ENCODE results near the gene TSPAN14.

TSPAN14 gene

DNA sequence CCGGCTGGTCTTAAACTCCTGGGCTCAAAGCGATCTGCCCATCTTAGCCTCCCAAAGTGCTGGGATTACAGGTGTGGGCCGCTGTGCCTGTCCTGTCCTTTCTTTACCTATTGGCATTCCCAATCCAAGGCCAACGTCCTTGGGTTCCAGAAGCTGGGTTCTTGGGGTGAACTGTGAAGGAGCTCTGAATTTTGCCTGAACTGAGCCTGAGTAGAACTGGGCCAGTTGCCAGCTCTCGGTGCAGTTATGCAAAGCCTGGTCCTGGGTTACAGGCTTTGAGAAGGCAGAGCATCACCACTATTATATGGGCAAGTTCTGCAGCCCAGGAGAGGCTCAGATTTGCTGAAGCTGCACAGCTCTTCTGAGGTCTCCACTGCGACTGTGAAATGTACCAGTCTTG is 59.0 kb downstream of the TSPAN14 start:
- H3F3A ChIP-seq (ENCODE audit: low read depth) = no peaks in the 10 kb centered on the region
- H3K9me2 ChIP-seq (replicated peaks; ENCODE audit: low read depth, low read length) = no peaks in the 10 kb centered on the region

DNA sequence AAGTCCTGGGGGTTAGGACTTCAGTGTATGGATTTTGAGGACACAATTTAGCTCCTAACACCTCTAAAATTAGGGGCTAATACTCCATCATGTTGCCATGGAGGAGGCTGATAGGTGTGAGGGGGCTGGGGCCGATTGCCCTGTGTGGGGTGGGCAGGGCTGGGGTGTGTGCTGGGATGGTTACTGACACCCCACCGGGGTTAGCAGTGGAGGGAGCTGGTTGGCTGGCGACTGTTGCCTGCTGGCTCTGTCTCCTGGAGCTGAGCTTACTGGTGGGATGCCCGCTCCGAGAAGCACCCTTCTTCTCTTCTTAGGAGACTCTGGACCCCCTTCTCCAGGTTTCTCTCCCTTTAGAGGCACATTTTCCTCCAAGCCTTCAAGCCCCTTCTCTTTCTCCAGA is 61.4 kb downstream of the TSPAN14 start:
- Histone ChIP-seq H3K27me3 (ENCODE audit: insufficient read depth, low read length, poor library complexity, severe bottlenecking) (no peaks in the 10 kb centered on the region), H3K4me2 (ENCODE audit: low read depth, low read length, poor library complexity, severe bottlenecking) (no peak overlapping the region), H3K79me2 (ENCODE audit: insufficient read depth, low read length) (no peaks in the 10 kb centered on the region), H3K4me3 (ENCODE audit: low read length, poor library complexity, severe bottlenecking) (no peak overlapping the region), H3K9ac (ENCODE audit: low read depth, low read length, poor library complexity, severe bottlenecking) (no peak overlapping the region), H4K20me1 (ENCODE audit: insufficient read depth, low read length, poor library complexity, severe bottlenecking) (no peaks in the 10 kb centered on the region), H3K9me3 (ENCODE audit: insufficient read depth, low read depth, low read length) (no peaks in the 10 kb centered on the region), H3F3A (ENCODE audit: low read depth) (no peaks in the 10 kb centered on the region), H3K9me2 (replicated peaks; ENCODE audit: low read depth, low read length) (no peaks in the 10 kb centered on the region), H2AFZ (ENCODE audit: low read length) (no peak overlapping the region), H3K4me1 (ENCODE audit: insufficient read depth, low read length, poor library complexity, severe bottlenecking) (no peaks in the 10 kb centered on the region), H3K36me3 (ENCODE audit: insufficient read depth, low read length) (peaks cover 82% of the 10 kb centered on the region; the same call in 1 of the 2 replicates)
- TF ChIP-seq, protein P1, sequence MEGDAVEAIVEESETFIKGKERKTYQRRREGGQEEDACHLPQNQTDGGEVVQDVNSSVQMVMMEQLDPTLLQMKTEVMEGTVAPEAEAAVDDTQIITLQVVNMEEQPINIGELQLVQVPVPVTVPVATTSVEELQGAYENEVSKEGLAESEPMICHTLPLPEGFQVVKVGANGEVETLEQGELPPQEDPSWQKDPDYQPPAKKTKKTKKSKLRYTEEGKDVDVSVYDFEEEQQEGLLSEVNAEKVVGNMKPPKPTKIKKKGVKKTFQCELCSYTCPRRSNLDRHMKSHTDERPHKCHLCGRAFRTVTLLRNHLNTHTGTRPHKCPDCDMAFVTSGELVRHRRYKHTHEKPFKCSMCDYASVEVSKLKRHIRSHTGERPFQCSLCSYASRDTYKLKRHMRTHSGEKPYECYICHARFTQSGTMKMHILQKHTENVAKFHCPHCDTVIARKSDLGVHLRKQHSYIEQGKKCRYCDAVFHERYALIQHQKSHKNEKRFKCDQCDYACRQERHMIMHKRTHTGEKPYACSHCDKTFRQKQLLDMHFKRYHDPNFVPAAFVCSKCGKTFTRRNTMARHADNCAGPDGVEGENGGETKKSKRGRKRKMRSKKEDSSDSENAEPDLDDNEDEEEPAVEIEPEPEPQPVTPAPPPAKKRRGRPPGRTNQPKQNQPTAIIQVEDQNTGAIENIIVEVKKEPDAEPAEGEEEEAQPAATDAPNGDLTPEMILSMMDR (conservative IDR thresholded peaks at IDR 0.05; ENCODE audit: low read length) = no peak
- TF ChIP-seq EZH2phosphoT487 (IDR thresholded peaks at IDR 0.05; ENCODE audit: borderline replicate concordance) = no peak

More for the DNA sequence above, 59.0 kb downstream of the TSPAN14 start:
- H3K36me3 ChIP-seq (ENCODE audit: insufficient read depth, low read length) = peaks cover 83% of the 10 kb centered on the region; the same call in 1 of the 2 replicates
- no peak overlapping the region for H3K4me2 ChIP-seq (ENCODE audit: low read depth, low read length, poor library complexity, severe bottlenecking)
- H3K9ac ChIP-seq (ENCODE audit: low read depth, low read length, poor library complexity, severe bottlenecking) = no peak overlapping the region
- no peaks in the 10 kb centered on the region for H3K27me3 ChIP-seq (ENCODE audit: insufficient read depth, low read length, poor library complexity, severe bottlenecking)
- no peaks in the 10 kb centered on the region for H3K4me1 ChIP-seq (ENCODE audit: insufficient read depth, low read length, poor library complexity, severe bottlenecking)
- H4K20me1 ChIP-seq (ENCODE audit: insufficient read depth, low read length, poor library complexity, severe bottlenecking) = no peaks in the 10 kb centered on the region
- H3K9me3 ChIP-seq (ENCODE audit: insufficient read depth, low read depth, low read length) = no peaks in the 10 kb centered on the region
- H3K4me3 ChIP-seq (ENCODE audit: low read length, poor library complexity, severe bottlenecking) = no peak overlapping the region
- no peak for TF ChIP-seq EZH2phosphoT487 (IDR thresholded peaks at IDR 0.05; ENCODE audit: borderline replicate concordance)
- TF ChIP-seq, protein P1 (conservative IDR thresholded peaks at IDR 0.05; ENCODE audit: low read length) = no peak
- H3K79me2 ChIP-seq (ENCODE audit: insufficient read depth, low read length) = no peaks in the 10 kb centered on the region
- H2AFZ ChIP-seq (ENCODE audit: low read length) = no peak overlapping the region

DNA sequence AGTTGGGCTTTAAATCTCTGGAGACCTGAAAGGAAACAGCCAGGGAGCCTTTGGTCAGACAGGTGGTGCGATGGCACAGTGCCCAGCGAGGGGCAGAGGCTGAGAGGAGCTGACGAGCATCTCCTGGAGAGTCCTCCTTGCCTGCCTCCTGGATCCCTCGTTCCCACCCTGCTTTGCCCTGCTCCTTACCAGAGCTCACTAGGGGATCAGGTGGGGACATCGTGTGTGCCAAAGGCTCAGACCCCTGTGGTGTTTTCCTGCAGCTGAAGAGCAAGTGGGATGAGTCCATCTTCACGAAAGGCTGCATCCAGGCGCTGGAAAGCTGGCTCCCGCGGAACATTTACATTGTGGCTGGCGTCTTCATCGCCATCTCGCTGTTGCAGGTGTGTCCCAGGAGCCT is 61.8 kb downstream of the TSPAN14 start:
- TF ChIP-seq EZH2phosphoT487 (IDR thresholded peaks at IDR 0.05; ENCODE audit: borderline replicate concordance) = no peak
- TF ChIP-seq, protein P1 (conservative IDR thresholded peaks at IDR 0.05; ENCODE audit: low read length) = no peak
- Histone ChIP-seq H3F3A (ENCODE audit: low read depth) (no peaks in the 10 kb centered on the region), H3K9me3 (ENCODE audit: insufficient read depth, low read depth, low read length) (no peaks in the 10 kb centered on the region), H3K4me1 (ENCODE audit: insufficient read depth, low read length, poor library complexity, severe bottlenecking) (no peaks in the 10 kb centered on the region), H3K9ac (ENCODE audit: low read depth, low read length, poor library complexity, severe bottlenecking) (no peak overlapping the region), H3K36me3 (ENCODE audit: insufficient read depth, low read length) (peaks cover 82% of the 10 kb centered on the region; the same call in 1 of the 2 replicates), H3K4me3 (ENCODE audit: low read length, poor library complexity, severe bottlenecking) (no peak overlapping the region), H3K9me2 (replicated peaks; ENCODE audit: low read depth, low read length) (no peaks in the 10 kb centered on the region), H3K79me2 (ENCODE audit: insufficient read depth, low read length) (no peaks in the 10 kb centered on the region), H3K27me3 (ENCODE audit: insufficient read depth, low read length, poor library complexity, severe bottlenecking) (no peaks in the 10 kb centered on the region), H4K20me1 (ENCODE audit: insufficient read depth, low read length, poor library complexity, severe bottlenecking) (no peaks in the 10 kb centered on the region), H3K4me2 (ENCODE audit: low read depth, low read length, poor library complexity, severe bottlenecking) (no peak overlapping the region), H2AFZ (ENCODE audit: low read length) (no peak overlapping the region)
